ENCODE measurements around the gene CGREF1.
"Not testable (repeated sequence)": the region's sequence is repeated elsewhere in the genome, so short reads cannot be mapped to it uniquely, and the experiment has no call there.

The CGREF1 gene

GRCh38 chr2:27125104-27125503, 6.2 kb upstream of the CGREF1 start:
- no peak overlapping the region for H3K4me3 ChIP-seq (replicated peaks in 1 of 2; ENCODE audit: low read depth in 2 of 2, low read length in 2 of 2)
- no peak for DNase-seq (ENCODE audit: low read depth in 2 of 2)
- no peak for TF ChIP-seq CTCF (IDR thresholded peaks at IDR 0.05; ENCODE audit: low read depth, low read length)

- DNase-seq (ENCODE audit: low read depth in 2 of 2) = peak in 1 of 2 donors; percentile 17
- TF ChIP-seq CTCF (IDR thresholded peaks at IDR 0.05; ENCODE audit: low read depth, low read length) = no peak
- H3K4me3 ChIP-seq (replicated peaks in 1 of 2; ENCODE audit: low read depth in 2 of 2, low read length in 2 of 2) = peak within 1 kb of the TSS; percentile 55 to 61
Observed at GRCh38 chr2:27123302-27124150, 4.6 kb upstream of the CGREF1 start, which contains the start of gene ABHD1. Gene ABHD1, plus strand, starts transcription at chr2:27123815. Its CDS starts 134 bp downstream, at chr2:27123949.

DNA sequence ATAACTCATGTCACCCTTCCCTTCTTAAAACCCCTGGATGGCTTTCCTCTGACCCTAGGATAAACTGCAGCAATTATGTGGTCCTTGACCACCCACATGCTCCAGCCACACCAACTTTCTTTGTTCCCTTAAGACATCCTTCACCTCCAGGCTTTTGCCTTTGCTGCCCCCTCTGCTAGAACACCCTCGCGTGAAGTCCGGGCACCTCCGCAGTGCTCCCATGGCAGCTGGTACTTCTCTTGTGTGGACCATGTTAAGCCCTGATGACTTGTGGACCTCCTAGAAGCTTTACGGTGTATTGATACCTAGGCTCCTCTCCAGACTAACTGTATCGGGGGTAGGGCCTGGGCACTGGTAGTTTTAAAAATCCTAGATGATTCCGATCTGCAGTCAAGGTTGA, 3.9 kb upstream of the CGREF1 start:
- no peak for DNase-seq (ENCODE audit: low read depth in 2 of 2)
- no peak overlapping the region for H3K4me3 ChIP-seq (replicated peaks in 1 of 2; ENCODE audit: low read depth in 2 of 2, low read length in 2 of 2)
- no peak for TF ChIP-seq CTCF (IDR thresholded peaks at IDR 0.05; ENCODE audit: low read depth, low read length)

GRCh38 chr2:27121906-27122305, 3.0 kb upstream of the CGREF1 start:
- no peak for DNase-seq (ENCODE audit: low read depth in 2 of 2)
- no peak overlapping the region for H3K4me3 ChIP-seq (replicated peaks in 1 of 2; ENCODE audit: low read depth in 2 of 2, low read length in 2 of 2)
- TF ChIP-seq CTCF (IDR thresholded peaks at IDR 0.05; ENCODE audit: low read depth, low read length) = no peak

DNA sequence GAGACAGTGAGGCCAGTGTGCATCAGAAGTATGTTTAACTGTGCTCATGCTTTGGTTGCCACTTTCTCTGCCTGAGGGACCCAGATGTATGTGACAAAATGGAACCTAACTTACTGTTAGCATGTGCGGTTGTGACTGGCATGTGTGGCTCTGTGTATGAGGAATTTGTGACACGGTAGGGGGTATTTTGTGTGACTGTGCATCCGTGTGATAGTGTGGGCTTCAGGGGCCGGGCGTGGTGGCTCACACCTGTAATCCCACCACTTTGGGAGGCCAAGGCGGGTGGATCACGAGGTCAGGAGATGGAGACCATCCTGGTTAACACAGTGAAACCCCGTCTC, 372 bp upstream of the CGREF1 start:
- DNase-seq (ENCODE audit: low read depth in 2 of 2) = not testable (repeated sequence)
- peak overlapping the region; percentile 11 to 48 for H3K4me3 ChIP-seq (replicated peaks in 1 of 2; ENCODE audit: low read depth in 2 of 2, low read length in 2 of 2)

- H3K4me3 ChIP-seq (replicated peaks in 1 of 2; ENCODE audit: low read depth in 2 of 2, low read length in 2 of 2) = peak overlapping the region; percentile 46 to 48
- no peak for DNase-seq (ENCODE audit: low read depth in 2 of 2)
- TF ChIP-seq CTCF (IDR thresholded peaks at IDR 0.05; ENCODE audit: low read depth, low read length) = no peak
Observed at GRCh38 chr2:27117995-27118524, 868 bp downstream of the CGREF1 start.

DNA sequence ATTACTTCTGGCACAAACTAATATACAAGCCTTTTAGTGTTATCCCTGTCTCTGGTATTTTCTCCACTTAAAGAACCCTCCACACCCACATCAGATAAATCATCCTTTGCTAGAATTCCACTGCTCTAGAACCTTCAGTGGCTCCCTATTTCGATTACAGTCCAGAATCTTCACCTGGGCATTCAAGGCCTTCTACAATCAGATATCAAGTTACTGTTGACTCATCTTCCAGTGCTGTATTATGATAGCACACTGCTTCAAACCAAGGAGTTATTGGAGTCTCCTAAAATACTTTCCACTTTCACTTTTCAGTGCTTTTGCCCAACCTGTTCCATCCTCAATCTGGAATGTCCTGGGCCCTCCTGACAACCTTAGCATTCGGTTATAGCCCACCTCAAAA, 3.4 kb downstream of the CGREF1 start:
- no peak for TF ChIP-seq CTCF (IDR thresholded peaks at IDR 0.05; ENCODE audit: low read depth, low read length)
- no peak overlapping the region for H3K4me3 ChIP-seq (replicated peaks in 1 of 2; ENCODE audit: low read depth in 2 of 2, low read length in 2 of 2)
- DNase-seq (ENCODE audit: low read depth in 2 of 2) = no peak

GRCh38 chr2:27111392-27112078, 7.4 kb downstream of the CGREF1 start:
- not testable (repeated sequence) for DNase-seq (ENCODE audit: low read depth in 2 of 2); H3K4me3 ChIP-seq (replicated peaks in 1 of 2; ENCODE audit: low read depth in 2 of 2, low read length in 2 of 2)

DNA sequence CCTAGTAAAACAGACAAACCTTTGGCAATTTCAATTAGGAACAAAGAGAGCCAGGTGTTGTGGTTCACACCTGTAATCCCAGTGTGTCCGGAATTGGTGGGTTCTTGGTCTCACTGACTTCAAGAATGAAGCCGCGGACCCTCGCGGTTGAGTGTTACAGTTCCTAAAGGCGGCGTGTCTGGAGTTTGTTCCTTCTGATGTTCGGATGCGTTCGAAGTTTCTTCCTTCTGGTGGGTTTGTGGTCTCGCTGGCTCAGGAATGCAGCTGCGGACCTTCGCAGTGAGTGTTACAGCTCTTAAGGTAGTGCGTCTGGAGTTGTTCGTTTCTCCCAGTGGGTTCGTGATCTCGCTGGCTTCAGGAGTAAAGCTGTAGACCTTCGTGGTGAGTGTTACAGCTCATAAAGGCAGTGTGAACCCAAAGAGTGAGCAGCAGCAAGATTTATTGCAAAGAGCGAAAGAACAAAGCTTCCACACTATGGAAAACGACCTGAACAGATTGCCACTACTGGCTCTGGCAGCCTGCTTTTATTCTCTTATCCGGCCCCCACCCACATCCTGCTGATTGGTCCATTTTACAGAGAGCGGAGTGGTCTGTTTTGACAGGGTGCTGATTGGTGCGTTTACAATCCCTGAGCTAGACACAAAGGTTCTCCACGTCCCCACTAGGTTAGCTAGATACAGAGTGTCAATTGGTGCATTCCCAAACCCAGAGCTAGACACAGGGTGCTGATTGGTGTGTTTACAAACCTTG, 8.2 kb downstream of the CGREF1 start:
- not testable (repeated sequence) for DNase-seq (ENCODE audit: low read depth in 2 of 2); H3K4me3 ChIP-seq (replicated peaks in 1 of 2; ENCODE audit: low read depth in 2 of 2, low read length in 2 of 2)
